ENCODE measurements around the gene DIPK2B. TPM values are rescaled to one million over a fixed set of nuclear protein-coding genes. Genes with fewer than 3 reads are reported as not detected.

DIPK2B gene
- total RNA-seq, 1 donor from 2014 or later = not detected

DNA sequence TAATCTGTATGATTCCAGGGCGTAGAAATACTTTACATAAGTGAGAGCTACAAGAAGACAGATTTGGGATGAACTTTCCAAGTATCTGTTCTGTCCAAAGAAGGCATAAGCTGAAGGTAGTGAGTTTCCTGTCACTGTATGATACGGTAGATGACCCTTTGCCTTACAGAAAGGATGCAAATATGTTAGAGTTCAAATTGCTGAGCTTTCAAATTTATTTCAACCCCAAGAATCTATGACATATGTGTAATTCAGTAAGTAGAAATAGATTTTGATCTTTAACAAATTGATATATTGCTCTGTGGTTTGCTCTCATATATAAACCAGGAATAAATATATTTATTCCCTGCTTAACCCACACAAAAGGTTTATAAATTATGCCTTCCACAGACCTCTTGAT, 16.5 kb downstream of the DIPK2B start:
- H3K27me3 ChIP-seq (ENCODE audit: control insufficient read depth, insufficient read depth, low read length) = no peaks in the 10 kb centered on the region
- no peak for DNase-seq (ENCODE audit: low read depth)
- no peak overlapping the region for H3K4me3 ChIP-seq (ENCODE audit: low read depth, low read length)
- TF ChIP-seq, protein P1, sequence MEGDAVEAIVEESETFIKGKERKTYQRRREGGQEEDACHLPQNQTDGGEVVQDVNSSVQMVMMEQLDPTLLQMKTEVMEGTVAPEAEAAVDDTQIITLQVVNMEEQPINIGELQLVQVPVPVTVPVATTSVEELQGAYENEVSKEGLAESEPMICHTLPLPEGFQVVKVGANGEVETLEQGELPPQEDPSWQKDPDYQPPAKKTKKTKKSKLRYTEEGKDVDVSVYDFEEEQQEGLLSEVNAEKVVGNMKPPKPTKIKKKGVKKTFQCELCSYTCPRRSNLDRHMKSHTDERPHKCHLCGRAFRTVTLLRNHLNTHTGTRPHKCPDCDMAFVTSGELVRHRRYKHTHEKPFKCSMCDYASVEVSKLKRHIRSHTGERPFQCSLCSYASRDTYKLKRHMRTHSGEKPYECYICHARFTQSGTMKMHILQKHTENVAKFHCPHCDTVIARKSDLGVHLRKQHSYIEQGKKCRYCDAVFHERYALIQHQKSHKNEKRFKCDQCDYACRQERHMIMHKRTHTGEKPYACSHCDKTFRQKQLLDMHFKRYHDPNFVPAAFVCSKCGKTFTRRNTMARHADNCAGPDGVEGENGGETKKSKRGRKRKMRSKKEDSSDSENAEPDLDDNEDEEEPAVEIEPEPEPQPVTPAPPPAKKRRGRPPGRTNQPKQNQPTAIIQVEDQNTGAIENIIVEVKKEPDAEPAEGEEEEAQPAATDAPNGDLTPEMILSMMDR (IDR thresholded peaks at IDR 0.05; ENCODE audit: insufficient read depth, low read length, poor library complexity, severe bottlenecking) = no peak
- H3K36me3 ChIP-seq (ENCODE audit: control insufficient read depth, insufficient read depth, low read length) = no peaks in the 10 kb centered on the region

DNA sequence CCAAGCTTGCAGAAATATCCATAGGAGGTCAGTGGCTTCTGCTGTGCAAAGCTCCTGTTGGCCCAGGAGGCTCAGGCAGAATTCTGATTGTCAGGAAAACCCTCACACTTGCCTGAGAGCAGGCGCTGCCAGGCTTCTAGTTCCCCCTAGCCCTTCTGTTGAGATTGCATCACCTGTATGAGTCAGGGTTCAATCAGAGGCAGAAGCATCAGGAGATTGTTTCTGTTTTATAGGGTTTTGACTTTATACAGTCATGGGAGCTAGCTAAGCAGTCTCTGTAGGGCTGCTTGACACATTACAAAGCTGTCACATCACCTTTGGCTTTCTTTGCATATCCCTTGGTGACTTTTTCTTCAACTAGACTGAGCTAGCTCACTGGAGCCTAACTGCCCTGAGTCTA, 27.8 kb downstream of the DIPK2B start:
- TF ChIP-seq, protein P1 (IDR thresholded peaks at IDR 0.05; ENCODE audit: insufficient read depth, low read length, poor library complexity, severe bottlenecking) = no peak
- H3K36me3 ChIP-seq (ENCODE audit: control insufficient read depth, insufficient read depth, low read length) = no peaks in the 10 kb centered on the region
- DNase-seq (ENCODE audit: low read depth) = peak; percentile 57
- no peaks in the 10 kb centered on the region for H3K27me3 ChIP-seq (ENCODE audit: control insufficient read depth, insufficient read depth, low read length)
- no peak overlapping the region for H3K4me3 ChIP-seq (ENCODE audit: low read depth, low read length)

- H3K36me3 ChIP-seq (ENCODE audit: control insufficient read depth, insufficient read depth, low read length) = no peaks in the 10 kb centered on the region
- DNase-seq (ENCODE audit: low read depth) = no peak
- TF ChIP-seq, protein P1 (IDR thresholded peaks at IDR 0.05; ENCODE audit: insufficient read depth, low read length, poor library complexity, severe bottlenecking) = no peak
- H3K4me3 ChIP-seq (ENCODE audit: low read depth, low read length) = no peak overlapping the region
- H3K27me3 ChIP-seq (ENCODE audit: control insufficient read depth, insufficient read depth, low read length) = no peaks in the 10 kb centered on the region
Observed at GRCh38 chrX:45166781-45167180, 33.9 kb downstream of the DIPK2B start.

DNA sequence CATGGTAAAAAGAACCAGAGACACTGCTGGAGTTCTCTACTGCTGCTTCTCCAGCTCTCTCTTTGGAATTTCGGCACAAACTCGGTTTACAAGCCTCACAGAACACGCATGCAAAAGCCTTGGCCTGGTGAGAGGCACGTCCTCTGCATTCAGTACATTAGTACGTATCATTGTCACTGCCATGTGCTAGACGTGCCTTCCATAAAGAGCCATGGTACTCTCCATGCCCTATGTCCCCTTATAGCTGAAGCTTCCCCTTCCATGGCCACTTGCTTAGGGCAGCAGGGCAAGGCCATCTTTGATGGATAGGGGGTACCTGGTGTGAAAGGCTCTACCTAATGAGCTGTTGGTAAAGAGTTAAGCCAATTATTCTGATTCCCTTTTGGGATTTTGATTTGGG, 35.0 kb downstream of the DIPK2B start:
- no peaks in the 10 kb centered on the region for H3K27me3 ChIP-seq (ENCODE audit: control insufficient read depth, insufficient read depth, low read length)
- no peaks in the 10 kb centered on the region for H3K36me3 ChIP-seq (ENCODE audit: control insufficient read depth, insufficient read depth, low read length)
- no peak overlapping the region for H3K4me3 ChIP-seq (ENCODE audit: low read depth, low read length)
- TF ChIP-seq, protein P1 (IDR thresholded peaks at IDR 0.05; ENCODE audit: insufficient read depth, low read length, poor library complexity, severe bottlenecking) = no peak
- no peak for DNase-seq (ENCODE audit: low read depth)

- Histone ChIP-seq H3K36me3 (ENCODE audit: control insufficient read depth, insufficient read depth, low read length) (no peaks in the 10 kb centered on the region), H3K4me3 (ENCODE audit: low read depth, low read length) (no peak overlapping the region), H3K27me3 (ENCODE audit: control insufficient read depth, insufficient read depth, low read length) (no peaks in the 10 kb centered on the region)
- TF ChIP-seq, protein P1 (IDR thresholded peaks at IDR 0.05; ENCODE audit: insufficient read depth, low read length, poor library complexity, severe bottlenecking) = no peak
- DNase-seq (ENCODE audit: low read depth) = no peak
Observed at GRCh38 chrX:45164995-45165394, 35.7 kb downstream of the DIPK2B start.

GRCh38 chrX:45164021-45164621, 36.6 kb downstream of the DIPK2B start:
- TF ChIP-seq, protein P1 (IDR thresholded peaks at IDR 0.05; ENCODE audit: insufficient read depth, low read length, poor library complexity, severe bottlenecking) = no peak
- H3K27me3 ChIP-seq (ENCODE audit: control insufficient read depth, insufficient read depth, low read length) = no peaks in the 10 kb centered on the region
- no peak overlapping the region for H3K4me3 ChIP-seq (ENCODE audit: low read depth, low read length)
- DNase-seq (ENCODE audit: low read depth) = no peak
- no peaks in the 10 kb centered on the region for H3K36me3 ChIP-seq (ENCODE audit: control insufficient read depth, insufficient read depth, low read length)
